ENCODE measurements around the gene ATP13A1.
A peak's percentile ranks its signal among the peaks of the same experiment; 100 is the strongest.
"Not testable (repeated sequence)": the region's sequence is repeated elsewhere in the genome, so short reads cannot be mapped to it uniquely, and the experiment has no call there.

Gene ATP13A1

GRCh38 chr19:19663256-19664120, at the start of gene ATP13A1:
Gene ATP13A1 (minus strand): TSS chr19:19663676. CDS start chr19:19663666, 10 bp downstream.
- peak; percentile 99 for DNase-seq

DNA sequence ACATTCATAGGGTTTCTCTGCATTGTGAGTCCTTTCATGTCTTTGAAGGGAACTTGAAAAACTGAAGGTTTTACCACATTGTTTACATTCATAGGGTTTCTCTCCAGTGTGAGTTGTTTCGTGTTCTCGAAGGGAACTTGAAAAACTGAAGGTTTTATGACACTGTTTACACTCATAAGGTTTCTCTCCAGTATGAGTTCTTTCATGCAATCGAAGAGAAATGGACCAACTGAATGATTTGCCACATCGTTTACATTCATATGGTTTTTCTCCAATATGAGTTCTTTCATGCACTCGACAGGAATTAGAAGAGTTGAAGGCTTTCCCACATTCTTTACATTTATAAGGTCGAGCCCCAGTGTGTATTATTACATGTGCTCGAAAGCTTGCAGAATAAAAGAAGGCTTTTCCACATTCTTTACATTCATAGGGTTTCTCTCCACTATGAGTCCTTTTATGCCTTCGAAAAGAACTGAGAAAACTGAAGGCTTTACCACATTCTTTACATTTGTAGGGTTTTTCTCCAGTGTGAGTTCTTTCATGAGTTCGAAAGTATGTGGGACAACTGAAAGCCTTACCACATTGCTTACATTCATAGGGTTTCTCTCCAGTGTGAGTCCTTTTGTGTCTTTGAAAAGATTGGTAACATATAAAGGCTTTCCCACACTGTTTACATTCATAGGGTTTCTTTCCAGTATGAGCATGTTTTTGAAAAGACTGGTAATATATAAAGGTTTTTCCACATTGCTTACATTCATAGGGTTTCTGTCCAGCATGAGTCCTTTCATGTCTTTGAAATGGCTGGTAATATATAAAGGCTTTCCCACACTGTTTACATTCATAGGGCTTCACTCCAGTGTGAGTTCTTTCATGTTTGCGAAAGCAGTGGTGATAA, 48.7 kb upstream of the ATP13A1 start:
- DNase-seq, result no peak

- DNase-seq, result no peak
Measured at GRCh38 chr19:19711306-19711933, 47.9 kb upstream of the ATP13A1 start.

DNA sequence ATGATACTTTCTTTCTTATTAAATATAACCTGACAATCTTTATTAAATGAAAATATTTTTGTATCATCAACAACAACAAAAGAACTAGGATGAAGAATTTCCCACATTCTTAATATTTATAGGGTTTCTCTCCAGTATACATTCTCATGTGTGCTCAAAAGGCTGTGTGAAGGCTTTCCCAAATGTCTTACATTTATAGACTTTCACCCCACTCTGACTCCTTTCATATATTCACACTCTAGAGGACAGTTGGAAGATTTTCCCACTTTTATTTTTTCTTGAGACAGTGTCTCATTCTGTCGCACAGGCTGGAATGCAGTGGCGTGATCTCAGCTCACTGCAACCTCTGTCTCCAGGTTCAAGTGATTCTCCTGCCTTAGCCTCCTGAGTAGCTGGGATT, 47.0 kb upstream of the ATP13A1 start:
- no peak for DNase-seq

DNA sequence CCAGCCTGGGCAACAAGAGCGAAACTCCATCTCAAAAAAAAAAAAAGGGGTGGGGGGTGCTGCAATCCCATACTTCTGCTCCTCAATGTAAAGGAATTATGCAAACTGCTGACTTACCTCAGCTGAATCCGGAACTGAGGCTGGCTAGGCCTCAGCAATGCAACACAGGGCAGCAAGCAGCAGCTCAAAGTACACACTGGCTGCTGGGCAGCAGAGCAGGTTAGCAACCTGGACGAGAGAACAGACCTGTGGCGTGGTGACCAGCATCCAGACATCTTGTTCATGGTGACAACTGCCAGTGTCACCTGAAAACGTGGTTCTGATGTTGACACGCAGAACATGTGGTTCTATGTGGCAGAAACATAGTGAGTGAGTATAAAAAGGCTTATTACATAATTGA, 41.4 kb upstream of the ATP13A1 start:
- DNase-seq, result no peak

GRCh38 chr19:19700493-19700892, 37.0 kb upstream of the ATP13A1 start:
- DNase-seq, result not testable (repeated sequence)

DNA sequence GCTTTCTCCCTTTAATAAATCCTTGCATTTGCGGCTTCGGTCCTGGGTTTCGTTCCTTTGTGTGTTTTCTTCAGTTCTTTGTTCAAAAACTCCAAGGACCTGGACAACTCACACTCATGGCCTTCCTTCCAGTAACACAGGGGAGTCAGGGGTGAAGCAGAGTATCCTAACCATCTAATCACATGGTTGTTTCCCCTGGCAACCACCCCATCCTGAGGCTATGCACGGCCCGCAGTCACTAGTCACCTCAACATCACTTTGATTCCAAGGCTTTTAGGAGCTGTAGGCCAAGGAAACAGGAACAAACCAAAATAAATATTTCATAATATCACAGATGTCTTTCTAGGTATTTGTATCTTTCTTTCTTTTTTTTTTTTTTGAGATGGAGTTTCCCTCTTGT, 34.1 kb upstream of the ATP13A1 start:
- DNase-seq, result no peak

DNA sequence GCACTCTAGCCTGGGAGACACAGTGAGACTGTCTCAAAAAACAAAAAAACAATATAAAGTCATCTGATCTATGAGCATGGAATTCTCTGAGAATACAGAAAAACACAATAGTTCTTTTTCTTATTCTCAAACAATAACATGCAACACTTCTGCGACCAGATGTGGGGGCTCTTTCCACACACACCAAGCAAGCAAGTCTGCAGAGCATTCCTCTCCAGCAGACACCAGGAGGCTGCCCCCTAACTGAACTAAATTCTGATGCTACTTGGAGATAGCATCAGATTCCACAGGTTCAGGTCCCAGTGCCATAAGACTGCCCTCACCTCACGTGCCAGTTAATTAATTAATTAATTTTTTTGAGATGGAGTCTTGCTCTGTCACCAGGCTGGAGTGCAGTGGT, 32.9 kb upstream of the ATP13A1 start:
- no peak for DNase-seq

DNA sequence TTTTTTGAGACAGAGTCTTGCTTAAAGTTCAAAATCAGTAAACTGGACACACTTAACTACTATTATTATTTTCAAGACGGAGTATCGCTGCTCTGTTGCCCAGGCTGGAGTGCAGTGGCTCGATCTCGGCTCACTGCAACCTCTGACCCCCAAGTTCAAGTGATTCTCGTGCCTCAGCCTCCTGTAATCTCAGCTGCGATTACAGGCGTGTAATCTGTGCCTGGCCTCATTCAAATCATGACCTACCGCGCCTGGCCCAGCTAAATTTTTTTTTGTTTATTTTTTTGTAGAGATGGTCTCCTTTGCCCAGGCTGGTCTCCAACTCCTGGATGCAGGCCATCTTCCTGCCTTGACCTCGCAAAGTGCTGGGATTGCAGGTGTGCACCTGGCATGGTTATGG, 28.2 kb upstream of the ATP13A1 start:
- no peak for DNase-seq

DNA sequence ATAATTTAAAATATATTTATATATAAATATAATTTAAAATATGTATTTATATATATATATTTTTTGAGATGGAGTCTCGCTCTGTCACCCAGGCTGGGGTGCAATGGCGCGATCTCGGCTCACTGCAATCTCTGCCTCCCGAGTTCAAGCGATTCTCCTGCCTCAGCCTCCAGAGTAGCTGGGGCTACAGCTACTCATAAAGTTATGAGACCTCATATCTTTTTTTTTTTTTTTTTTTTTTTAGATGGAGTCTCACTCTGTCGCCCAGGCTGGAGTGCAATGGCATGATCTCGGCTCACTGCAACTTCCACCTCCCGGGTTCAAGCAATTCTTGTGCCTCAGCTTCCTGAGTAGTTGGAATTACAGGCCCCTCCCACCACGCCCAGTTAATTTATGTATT, 25.5 kb upstream of the ATP13A1 start:
- not testable (repeated sequence) for DNase-seq

GRCh38 chr19:19687090-19687489, 23.6 kb upstream of the ATP13A1 start:
- DNase-seq, result no peak

DNA sequence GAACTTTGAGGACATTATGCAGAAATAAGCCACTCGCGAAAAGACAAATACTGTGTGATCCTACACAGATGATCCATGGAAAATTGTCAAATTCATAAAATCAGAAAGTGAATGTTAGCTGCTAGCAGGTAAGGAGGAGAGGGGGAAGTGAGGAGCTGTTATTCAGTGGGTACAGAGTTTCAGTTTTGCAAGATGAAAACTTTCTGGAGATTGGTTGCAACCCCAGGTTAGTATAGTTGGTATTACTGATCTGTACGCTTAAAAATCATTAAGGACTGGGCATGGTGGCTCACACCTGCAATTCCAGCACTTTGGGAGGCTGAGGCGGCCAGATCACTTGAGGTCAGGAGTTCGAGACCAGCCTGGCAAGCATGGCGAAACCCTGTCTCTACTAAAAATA, 23.1 kb upstream of the ATP13A1 start:
- no peak for DNase-seq

DNA sequence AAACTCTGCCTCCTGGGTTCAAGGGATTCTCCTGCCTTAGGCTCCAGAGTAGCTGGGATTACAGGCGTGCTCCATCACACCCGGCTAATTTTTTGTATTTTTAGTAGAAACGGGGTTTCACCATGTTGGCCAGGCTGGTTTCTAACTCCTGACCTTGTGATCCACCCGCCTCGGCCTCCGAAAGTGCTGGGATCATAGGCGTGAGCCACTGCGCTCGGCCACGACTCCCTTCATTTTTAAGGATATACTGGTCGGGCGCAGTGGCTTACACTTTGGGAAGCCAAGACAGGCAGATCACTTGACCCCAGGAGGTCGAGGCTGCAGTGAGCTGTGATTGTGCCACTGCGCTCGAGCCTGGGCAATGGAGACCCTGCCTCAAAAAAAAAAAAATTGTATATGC, 22.6 kb upstream of the ATP13A1 start:
- DNase-seq, result not testable (repeated sequence)

- DNase-seq, result no peak
Measured at GRCh38 chr19:19679176-19680073, 15.9 kb upstream of the ATP13A1 start.

GRCh38 chr19:19677579-19677978, 14.1 kb upstream of the ATP13A1 start:
- DNase-seq, result no peak

DNA sequence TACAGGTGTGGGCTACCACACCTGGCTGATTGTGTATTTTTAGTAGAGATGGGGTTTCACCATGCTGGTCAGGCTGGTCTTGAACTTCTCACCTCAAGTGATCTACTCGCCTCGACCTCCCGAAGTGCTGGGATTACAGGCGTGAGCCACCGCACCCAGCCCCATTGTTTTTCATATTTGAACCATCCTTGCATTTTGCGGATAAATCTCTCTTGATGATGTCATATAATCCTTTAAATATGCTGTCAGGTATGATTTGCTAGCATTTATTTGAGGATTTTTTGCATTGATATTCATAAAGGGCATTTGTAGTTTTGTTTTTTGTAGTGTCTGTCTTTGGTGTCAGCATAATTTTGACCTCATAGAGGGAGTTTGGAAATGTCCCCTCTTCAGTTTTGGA, 10.8 kb upstream of the ATP13A1 start:
- no peak for DNase-seq

DNA sequence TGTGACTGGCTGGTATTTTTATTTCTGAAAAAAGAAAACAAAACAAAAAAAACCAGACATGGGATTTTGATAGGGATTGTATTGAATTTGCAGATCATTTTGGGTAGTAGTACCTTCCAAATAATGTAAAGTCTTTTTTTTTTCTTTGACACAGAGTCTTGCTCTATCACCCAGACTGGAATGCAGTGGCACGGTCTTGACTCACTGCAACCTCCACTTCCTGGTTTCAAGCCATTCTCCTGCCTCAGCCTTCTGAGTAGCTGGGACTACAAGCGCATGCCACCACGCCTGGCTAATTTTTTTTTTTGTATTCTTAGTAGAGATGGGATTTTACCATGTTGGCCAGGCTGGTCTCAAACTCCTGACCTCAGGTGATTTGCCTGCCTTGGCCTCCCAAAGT, 9.3 kb upstream of the ATP13A1 start:
- DNase-seq, result no peak

DNA sequence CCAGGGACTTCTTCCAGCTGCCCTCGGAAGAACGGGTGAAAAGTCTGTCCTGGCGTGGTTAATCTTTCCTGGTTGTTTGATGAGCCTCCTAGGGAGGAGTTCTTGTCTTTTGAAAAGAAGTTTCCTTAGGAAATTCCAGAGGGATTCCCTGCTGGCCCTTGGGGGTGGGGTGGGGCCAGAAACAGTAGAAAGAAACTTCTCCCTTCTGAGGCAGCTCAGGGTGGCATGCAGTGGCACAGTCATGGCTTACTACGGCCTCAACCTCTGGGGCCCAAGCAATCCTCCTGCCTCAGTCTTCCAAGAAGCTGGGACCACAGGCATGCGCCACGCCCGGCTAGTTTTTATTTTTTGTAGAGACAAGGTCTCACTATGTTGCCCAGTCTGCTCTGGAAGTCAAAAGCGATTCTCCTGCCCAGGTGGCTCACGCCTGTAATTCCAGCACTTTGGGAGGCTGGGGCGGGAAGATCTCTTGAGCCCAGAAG, 6.6 kb upstream of the ATP13A1 start:
- DNase-seq, result no peak

DNA sequence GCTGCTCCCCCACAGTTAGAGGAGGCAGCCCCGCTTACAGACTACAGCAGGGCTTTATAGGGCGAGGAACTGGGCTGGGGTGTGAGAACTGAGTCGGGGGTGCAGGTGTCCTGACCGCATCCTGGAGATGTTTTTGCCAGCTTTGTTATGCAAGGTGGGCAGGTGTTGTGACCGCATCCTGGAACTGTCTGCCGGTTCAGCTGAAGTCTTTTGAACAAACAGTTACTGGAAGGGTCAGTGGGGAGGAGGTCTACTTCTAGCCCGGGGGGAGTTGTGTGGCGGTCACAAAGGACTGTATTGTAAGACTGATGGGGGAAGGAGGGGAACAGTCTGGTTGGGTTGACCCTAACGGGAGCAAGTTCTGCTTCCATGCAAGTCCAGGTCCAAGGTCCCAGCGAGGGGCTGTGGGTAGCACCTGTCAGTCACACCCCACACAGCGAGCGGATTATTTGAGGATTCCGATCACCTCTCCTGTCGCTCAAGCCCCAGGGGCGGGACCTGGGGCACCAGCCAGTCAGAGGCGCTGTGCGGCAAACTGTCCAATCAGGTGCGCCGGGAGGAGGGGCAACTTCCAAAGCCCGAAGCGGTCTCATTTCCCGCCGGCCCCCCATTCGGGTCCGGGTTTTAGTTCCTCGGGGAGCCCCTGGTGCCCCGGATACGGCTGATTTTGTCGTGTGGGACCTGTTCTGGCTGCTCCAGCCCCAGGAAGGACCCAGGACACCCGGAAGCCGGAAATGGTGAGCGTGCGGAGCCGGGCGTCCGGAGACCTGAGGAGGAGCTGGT, 4.9 kb upstream of the ATP13A1 start, which contains the start of gene ZNF101:
Gene ZNF101, plus strand, starts transcription at position 610 of the 783 bp plus-strand sequence. Its CDS starts 125 bp downstream, at position 735.
- peak; percentile 91 for DNase-seq

GRCh38 chr19:19665420-19665948, 2.0 kb upstream of the ATP13A1 start:
- not testable (repeated sequence) for DNase-seq

- no peak for DNase-seq
Measured at GRCh38 chr19:19662871-19663255, 613 bp downstream of the ATP13A1 start.
